ENCODE measurements around the gene CTAG1A.

DNA sequence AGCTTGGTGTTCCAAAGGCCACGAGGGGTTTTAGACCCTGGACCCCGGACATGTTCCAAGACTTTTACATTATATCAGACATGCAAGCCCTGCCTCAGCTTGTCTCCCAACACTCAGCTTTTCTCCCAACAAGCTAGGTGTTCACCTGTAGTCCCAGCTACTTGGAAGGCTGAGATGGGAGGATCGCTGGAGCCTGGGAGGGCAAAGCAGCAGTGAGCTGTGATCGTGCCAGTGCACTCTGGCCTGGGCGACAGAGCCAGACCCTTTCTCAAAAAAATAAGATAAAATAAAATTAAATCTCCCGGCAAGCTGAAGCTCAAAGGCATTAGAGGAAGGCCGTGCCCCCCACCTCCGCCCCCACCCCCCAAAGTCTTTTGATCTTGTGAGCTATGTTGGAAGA is 13.7 kb downstream of the CTAG1A start:
- TF ChIP-seq CTCF (IDR thresholded peaks at IDR 0.05) (no peak), EP300 (IDR thresholded peaks at IDR 0.05) (no peak)

Measured in ovary (tissue), 3 donors.